IMR-90 (cell line): ENCODE results near the gene FAM131C. TPM values are rescaled to one million over a fixed set of nuclear protein-coding genes. Genes with fewer than 3 reads are reported as not detected.

ENCODE experiments used
- ATAC-seq: fragments of 200-7000 bp; cut with Tn5 transposase; 2 replicates; pipeline ENCODE4 v1.9.1; 2020; ENCODE audit warnings: low read depth, mild to moderate bottlenecking, moderate library complexity
- BruUV-seq: library from RNA; stranded (reverse); fragments of 400-500 nt; replicated peaks from 2 replicates; lab custom pipeline; 2021; lab: Mats Ljungman, UMichigan
- CTCF ChIA-PET: fragments of 300-600 bp; formaldehyde crosslinking; extraction: SDS; loops from one replicate; lab custom pipeline; 2021; ENCODE audit warnings: antibody characterized with exemption; lab: Yijun Ruan, JAX
- POLR2A ChIA-PET: fragments of 300-600 bp; sonication (Branson Sonifier 250); formaldehyde crosslinking; loops from one replicate; lab custom pipeline; 2022; ENCODE audit warnings: antibody characterized with exemption; ENCODE audit not compliant: unreplicated experiment; lab: Charles Lee
- DNase-seq: peaks from one replicate; pipeline ENCODE4 v3.0.0; 2013
- H2AFZ ChIP-seq: replicated peaks from 2 replicates; pipeline ENCODE3; 2013; ENCODE audit warnings: low read length, mild to moderate bottlenecking; ENCODE audit not compliant: poor library complexity
- H2AK5ac ChIP-seq: 2 replicates; pipeline ENCODE4 v1.6.1; 2013; ENCODE audit warnings: low read depth, low read length, inconsistent platforms
- H2AK9ac ChIP-seq: replicated peaks from 2 replicates; pipeline ENCODE3; 2013; ENCODE audit warnings: mild to moderate bottlenecking, low read depth, low read length, moderate library complexity; ENCODE audit not compliant: poor library complexity
- H2BK120ac ChIP-seq: 2 replicates; pipeline ENCODE4 v1.6.1; 2013; ENCODE audit warnings: low read depth, low read length, inconsistent platforms
- H2BK15ac ChIP-seq: 3 replicates; pipeline ENCODE4 v1.6.1; 2013; ENCODE audit warnings: low read depth, low read length, inconsistent platforms
- H2BK20ac ChIP-seq: 2 replicates; pipeline ENCODE4 v1.6.1; 2013; ENCODE audit warnings: low read depth, mild to moderate bottlenecking, inconsistent platforms, low read length, moderate library complexity
- H2BK5ac ChIP-seq: 2 replicates; pipeline ENCODE4 v1.6.1; 2013; ENCODE audit warnings: mild to moderate bottlenecking, low read depth, low read length, inconsistent platforms; ENCODE audit not compliant: poor library complexity, severe bottlenecking
- H3K14ac ChIP-seq: replicated peaks from 2 replicates; pipeline ENCODE4 v1.6.1; 2013; ENCODE audit warnings: low read depth, low read length, inconsistent platforms
- H3K18ac ChIP-seq: 2 replicates; pipeline ENCODE4 v1.6.1; 2013; ENCODE audit warnings: low read depth, low read length, control low read depth
- H3K23ac ChIP-seq: 2 replicates; pipeline ENCODE4 v1.6.1; 2013; ENCODE audit warnings: low read depth, low read length, inconsistent platforms
- H3K27ac ChIP-seq: 2 replicates; pipeline ENCODE4 v1.5.1; 2013; ENCODE audit warnings: mild to moderate bottlenecking, control low read depth, low read length; ENCODE audit not compliant: insufficient read depth
- H3K27me3 ChIP-seq: 2 replicates; pipeline ENCODE4 v1.6.1; 2013; ENCODE audit warnings: low read length; ENCODE audit not compliant: control insufficient read depth, insufficient read depth
- H3K36me3 ChIP-seq: 2 replicates; pipeline ENCODE4 v1.6.1; 2013; ENCODE audit warnings: low read length, mixed read lengths; ENCODE audit not compliant: control insufficient read depth, insufficient read depth
- H3K4ac ChIP-seq: 2 replicates; pipeline ENCODE4 v1.6.1; 2013; ENCODE audit warnings: low read depth, low read length, inconsistent platforms
- H3K4me1 ChIP-seq: 2 replicates; pipeline ENCODE4 v1.6.1; 2013; ENCODE audit warnings: low read length, mixed read lengths; ENCODE audit not compliant: control insufficient read depth, insufficient read depth
- H3K4me2 ChIP-seq: 2 replicates; pipeline ENCODE4 v1.6.1; 2013; ENCODE audit warnings: low read depth, mild to moderate bottlenecking, control low read depth, low read length, moderate library complexity
- H3K4me3 ChIP-seq: 2 replicates; pipeline ENCODE4 v1.5.1; 2013; ENCODE audit warnings: low read depth, mild to moderate bottlenecking, control low read depth, low read length, moderate library complexity; ENCODE audit not compliant: insufficient read depth
- H3K56ac ChIP-seq: 2 replicates; pipeline ENCODE4 v1.6.1; 2013; ENCODE audit warnings: low read length, inconsistent platforms; ENCODE audit not compliant: insufficient read depth; ENCODE audit errors: extremely low read depth
- H3K79me1 ChIP-seq, 2 experiments: 2 replicates each; pipeline ENCODE4 v1.6.1; 2013; ENCODE audit warnings: low read length in 2 of 2, inconsistent platforms in 1 of 2, low read depth in 1 of 2
- H3K9ac ChIP-seq: 2 replicates; pipeline ENCODE4 v1.6.1; 2013; ENCODE audit warnings: low read depth, low read length, control low read depth
- H3K9me1 ChIP-seq: 2 replicates; pipeline ENCODE4 v1.6.1; 2013; ENCODE audit warnings: low read length, inconsistent platforms; ENCODE audit not compliant: insufficient read depth
- H3K9me3 ChIP-seq: 2 replicates; pipeline ENCODE4 v1.6.1; 2013; ENCODE audit warnings: low read length; ENCODE audit not compliant: control insufficient read depth, insufficient read depth
- H4K20me1 ChIP-seq: 2 replicates; pipeline ENCODE4 v1.6.1; 2013; ENCODE audit warnings: low read length, inconsistent platforms; ENCODE audit not compliant: insufficient read depth
- H4K5ac ChIP-seq: 2 replicates; pipeline ENCODE4 v1.6.1; 2013; ENCODE audit warnings: mild to moderate bottlenecking, low read depth, low read length, control low read depth
- H4K8ac ChIP-seq, 2 experiments: 2 replicates each; pipeline ENCODE4 v1.6.1; 2013; ENCODE audit warnings: low read depth in 2 of 2, low read length in 2 of 2, control low read depth in 1 of 2, inconsistent platforms in 1 of 2
- H4K91ac ChIP-seq: 2 replicates; pipeline ENCODE4 v1.6.1; 2013; ENCODE audit warnings: low read depth, low read length, inconsistent platforms; ENCODE audit not compliant: insufficient read depth
- BHLHE40 ChIP-seq: fragments of 150-350 bp; IDR thresholded peaks from 2 replicates; pipeline ENCODE4 v1.6.1; 2016; ENCODE audit warnings: mild to moderate bottlenecking, low read depth, low read length
- CEBPB ChIP-seq: IDR thresholded peaks from 2 replicates; pipeline ENCODE4 v1.6.1; 2012; ENCODE audit warnings: low read depth, low read length, improper control_type of control experiment
- CHD1 ChIP-seq: IDR thresholded peaks from 2 replicates; pipeline ENCODE4 v1.6.1; 2012; ENCODE audit warnings: low read depth, low read length, improper control_type of control experiment
- CTCF ChIP-seq: conservative IDR thresholded peaks from 2 replicates; pipeline ENCODE4 v1.5.1; 2012; ENCODE audit warnings: mild to moderate bottlenecking, low read depth, low read length, improper control_type of control experiment
- ELK1 ChIP-seq: fragments of 150-350 bp; IDR thresholded peaks from 2 replicates; pipeline ENCODE4 v1.6.1; 2016; ENCODE audit warnings: low read depth, mild to moderate bottlenecking, low read length, moderate library complexity, borderline replicate concordance
- FOS ChIP-seq: fragments of 150-350 bp; IDR thresholded peaks from 2 replicates; pipeline ENCODE4 v1.6.1; 2016; ENCODE audit warnings: low read depth, low read length
- MAZ ChIP-seq: IDR thresholded peaks from 2 replicates; pipeline ENCODE4 v1.6.1; 2012; ENCODE audit warnings: low read depth, mild to moderate bottlenecking, low read length, improper control_type of control experiment, moderate library complexity, borderline replicate concordance
- MXI1 ChIP-seq: IDR thresholded peaks from 2 replicates; pipeline ENCODE4 v1.6.1; 2012; ENCODE audit warnings: low read depth, mild to moderate bottlenecking, low read length, moderate library complexity, borderline replicate concordance
- NFE2L2 ChIP-seq: fragments of 150-350 bp; IDR thresholded peaks from 2 replicates; pipeline ENCODE4 v1.6.1; 2016; ENCODE audit warnings: low read depth, mild to moderate bottlenecking, low read length
- POLR2A ChIP-seq: IDR thresholded peaks from 2 replicates; pipeline ENCODE4 v1.6.1; 2012; ENCODE audit warnings: mild to moderate bottlenecking, low read depth, low read length
- RAD21 ChIP-seq: IDR thresholded peaks from 2 replicates; pipeline ENCODE4 v1.6.1; 2012; ENCODE audit warnings: low read length, improper control_type of control experiment
- RCOR1 ChIP-seq: IDR thresholded peaks from 2 replicates; pipeline ENCODE4 v1.6.1; 2012; ENCODE audit warnings: mild to moderate bottlenecking, low read length, improper control_type of control experiment; ENCODE audit not compliant: insufficient replicate concordance
- RFX5 ChIP-seq: IDR thresholded peaks from 2 replicates; pipeline ENCODE4 v1.8.0; 2012; ENCODE audit warnings: low read depth, mild to moderate bottlenecking, low read length, moderate library complexity
- SMC3 ChIP-seq: fragments of 150-350 bp; IDR thresholded peaks from 2 replicates; pipeline ENCODE4 v1.6.1; 2016; ENCODE audit warnings: low read depth, mild to moderate bottlenecking, antibody characterized with exemption, low read length, moderate library complexity
- USF2 ChIP-seq: fragments of 150-350 bp; IDR thresholded peaks from 2 replicates; pipeline ENCODE4 v1.6.1; 2017; ENCODE audit warnings: mild to moderate bottlenecking, antibody characterized with exemption, low read length, low read depth
- WGBS, 2 experiments: methylation state at CpG; one replicate each; pipeline versions ENCODE4 v1.1.5 to v1.1.7; 2013; ENCODE audit warnings: missing lambda C conversion rate in 2 of 2; ENCODE audit not compliant: insufficient read length in 1 of 2; ENCODE audit errors: extremely low coverage in 2 of 2; 5-methylcytosine and 5-hydroxymethylcytosine counted together
- dilution Hi-C: fragments of 300-500 bp; cut with HindIII; formaldehyde crosslinking; loops from one replicate; pipeline ENCODE4 v1.14.3; 2018; ENCODE audit warnings: low sequenced_read_pairs; ENCODE audit not compliant: unreplicated experiment
- in situ Hi-C: fragments of 300-500 bp; cut with MboI; formaldehyde crosslinking; loops from 3 replicates; pipeline ENCODE4 v1.14.3; 2019; ENCODE audit warnings: low sequenced_read_pairs, inconsistent platforms, mixed read lengths
- intact Hi-C: fragments of 100-400 bp; cut with micrococcal nuclease; formaldehyde crosslinking; loops from 2 replicates; pipeline ENCODE4 v1.10.0; 2022
- polyA plus RNA-seq, 3 experiments: library from polyadenylated mRNA; depleted of rRNA; stranded (reverse); fragments of >200 nt; gene quantifications; 2 replicates each; pipeline ENCODE4 v1.2.3, GENCODE V29; 2012; ENCODE audit warnings: low replicate concordance in 1 of 3
- total RNA-seq: library from RNA; depleted of rRNA; stranded (reverse); fragments of >200 nt; gene quantifications from 2 replicates; pipeline ENCODE4 v1.2.3, GENCODE V29; 2012

Gene FAM131C
- total and polyA plus RNA-seq, 2 of the 4 experiments (the other 2 are of a cell fraction): 0.18 to 1.0 TPM

- DNase-seq: no peak
- H3K4me2 ChIP-seq: peak overlapping the region; percentile 100
- TF ChIP-seq ELK1 (no peak), MAZ (no peak), FOS (no peak), MXI1 (no peak), RAD21 (no peak), NFE2L2 (no peak), BHLHE40 (no peak), RCOR1 (no peak), CHD1 (no peak), CEBPB (no peak), SMC3 (no peak), RFX5 (no peak), CTCF (no peak), POLR2A (no peak), USF2 (no peak)
Measured at GRCh38 chr1:16026723-16027484, 46.5 kb downstream of the FAM131C start.

More at GRCh38 chr1:16026723-16027484, 46.5 kb downstream of the FAM131C start:
- H3K9me1 ChIP-seq: no peaks in the 10 kb centered on the region
- H3K9ac ChIP-seq: no peak overlapping the region
- no peak overlapping the region for H3K14ac ChIP-seq
- ATAC-seq: peak; percentile 82
- BruUV-seq: no TSS peak
- ChIA-PET CTCF (no interaction called here), POLR2A (no interaction called here)
- H4K20me1 ChIP-seq: no peaks in the 10 kb centered on the region
- H2BK120ac ChIP-seq: no peak overlapping the region
- no peak overlapping the region for H3K4ac ChIP-seq
- intact Hi-C loops: no loop called here
- H3K4me3 ChIP-seq: peak overlapping the region; percentile 46
- H2BK5ac ChIP-seq: no peak overlapping the region
- dilution Hi-C loops: no loop called here
- no peaks in the 10 kb centered on the region for H3K36me3 ChIP-seq
- H4K5ac ChIP-seq: no peak overlapping the region
- no peak overlapping the region for H4K91ac ChIP-seq
- no peaks in the 10 kb centered on the region for H3K9me3 ChIP-seq
- H2AK9ac ChIP-seq: no peak overlapping the region
- H2AFZ ChIP-seq: peak overlapping the region; percentile 81
- no CpG with 5 or more reads among the region's 33 CpGs for WGBS, 2 experiments
- in situ Hi-C loops: no loop called here
- no peak overlapping the region for H2BK15ac ChIP-seq
- H3K18ac ChIP-seq: peak overlapping the region; percentile 78; the same call in 1 of the 2 replicates
- no peak overlapping the region; the same call in 1 of the 2 replicates for H2AK5ac ChIP-seq
- no peaks in the 10 kb centered on the region for H3K79me1 ChIP-seq
- peaks cover 14% of the 10 kb centered on the region for H3K27me3 ChIP-seq
- no peak overlapping the region for H3K23ac ChIP-seq
- H3K4me1 ChIP-seq: peaks cover 5% of the 10 kb centered on the region
- 0 out of 4 replicates have a peak overlapping the region, but pooled peaks of 1 of the 2 experiments have one; percentile 47 for H4K8ac ChIP-seq
- no peak overlapping the region for H3K56ac ChIP-seq
- no peak overlapping the region for H3K27ac ChIP-seq
- no peak overlapping the region for H2BK20ac ChIP-seq
